Measurements from ENCODE around the gene SPG7.

SPG7 gene

DNA sequence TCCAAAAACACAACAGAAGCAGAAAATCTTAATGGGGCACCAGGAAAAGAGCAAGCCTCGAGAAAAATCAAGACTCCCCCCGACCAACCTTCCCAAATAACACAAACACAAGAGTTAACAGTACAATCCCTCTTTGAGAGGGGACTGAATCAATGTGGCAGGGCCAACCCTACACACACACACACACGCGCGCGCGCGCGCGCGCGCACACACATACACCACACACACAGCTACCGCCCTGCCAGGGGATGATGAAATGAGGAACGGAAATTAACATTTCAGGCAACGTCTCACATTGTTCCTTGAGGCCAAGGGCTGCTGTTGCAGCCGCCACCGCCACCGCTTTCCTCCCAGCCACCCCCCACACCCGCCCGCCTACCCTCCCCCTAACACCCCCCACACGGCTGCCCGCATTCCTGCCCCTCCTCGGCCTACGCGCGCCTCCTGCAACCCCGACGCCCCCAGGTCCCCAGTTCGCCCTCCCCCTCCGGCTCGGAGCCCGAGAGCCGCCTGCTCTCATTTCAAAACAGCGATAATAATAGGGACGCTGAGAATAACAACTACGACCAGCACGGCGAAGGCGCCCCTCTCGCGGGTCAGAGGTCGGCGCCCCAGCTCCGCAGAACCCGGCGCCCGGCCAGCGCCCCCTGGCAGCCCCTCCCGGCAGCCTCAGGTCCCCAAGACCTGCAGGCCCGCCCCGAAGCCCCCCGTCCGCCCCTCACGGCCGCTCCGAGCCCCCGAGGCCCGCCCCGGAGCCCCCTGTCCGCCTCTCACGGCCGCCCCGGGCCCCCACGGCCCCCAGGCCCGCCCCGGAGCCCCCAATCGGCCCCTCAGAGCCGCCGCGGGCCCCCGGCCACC, 18.9 kb upstream of the SPG7 start:
- peak; percentile 13 for DNase-seq

GRCh38 chr16:89489898-89490438, 18.2 kb upstream of the SPG7 start:
- DNase-seq: no peak

DNA sequence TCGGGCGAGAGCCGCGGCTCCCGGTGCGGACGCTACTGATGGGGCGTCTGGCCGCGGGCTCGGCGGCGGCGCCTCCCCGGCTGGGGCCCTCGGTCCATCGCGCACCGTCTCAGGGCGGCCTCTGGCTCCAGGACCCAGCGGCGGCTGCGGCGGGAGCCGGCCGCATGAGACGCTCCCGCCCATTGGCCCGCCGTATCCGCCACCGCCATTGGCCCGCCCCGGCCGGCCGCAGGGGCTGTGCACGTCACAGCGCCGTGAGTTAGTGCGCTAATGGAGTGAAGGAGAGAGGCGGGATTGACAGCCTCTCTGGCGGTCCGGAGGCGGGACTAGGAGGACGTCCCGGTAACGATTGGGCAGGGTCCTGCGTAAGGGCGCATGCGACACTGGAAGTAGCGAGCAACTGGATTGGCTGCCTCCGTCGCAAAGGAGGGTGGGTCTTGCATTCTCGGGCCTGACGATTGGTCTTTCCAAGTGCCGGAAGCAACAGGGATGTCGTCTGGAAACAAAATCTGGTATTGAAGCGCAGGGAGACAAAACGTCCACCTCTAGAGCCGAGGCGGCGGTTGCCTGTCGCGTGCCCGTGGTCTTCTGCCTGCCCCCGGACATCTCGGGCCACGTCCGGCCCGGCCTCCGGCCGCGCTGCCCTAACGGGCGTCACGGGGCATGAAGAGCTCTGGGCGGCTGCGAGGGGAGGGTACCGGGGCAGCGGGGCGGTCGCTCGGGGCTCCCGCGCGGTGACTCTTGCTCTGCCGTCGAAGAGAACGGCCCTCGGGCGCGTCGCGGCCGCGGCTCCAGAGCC, 17.6 kb upstream of the SPG7 start, which contains the start of gene ANKRD11:
ANKRD11 (minus strand) TSS at position 123 of the 799 bp plus-strand sequence. CDS start 173,542 bp downstream, outside the sequence.
- peak; percentile 85 for DNase-seq

GRCh38 chr16:89491238-89491869, 16.8 kb upstream of the SPG7 start:
- no peak for DNase-seq

DNA sequence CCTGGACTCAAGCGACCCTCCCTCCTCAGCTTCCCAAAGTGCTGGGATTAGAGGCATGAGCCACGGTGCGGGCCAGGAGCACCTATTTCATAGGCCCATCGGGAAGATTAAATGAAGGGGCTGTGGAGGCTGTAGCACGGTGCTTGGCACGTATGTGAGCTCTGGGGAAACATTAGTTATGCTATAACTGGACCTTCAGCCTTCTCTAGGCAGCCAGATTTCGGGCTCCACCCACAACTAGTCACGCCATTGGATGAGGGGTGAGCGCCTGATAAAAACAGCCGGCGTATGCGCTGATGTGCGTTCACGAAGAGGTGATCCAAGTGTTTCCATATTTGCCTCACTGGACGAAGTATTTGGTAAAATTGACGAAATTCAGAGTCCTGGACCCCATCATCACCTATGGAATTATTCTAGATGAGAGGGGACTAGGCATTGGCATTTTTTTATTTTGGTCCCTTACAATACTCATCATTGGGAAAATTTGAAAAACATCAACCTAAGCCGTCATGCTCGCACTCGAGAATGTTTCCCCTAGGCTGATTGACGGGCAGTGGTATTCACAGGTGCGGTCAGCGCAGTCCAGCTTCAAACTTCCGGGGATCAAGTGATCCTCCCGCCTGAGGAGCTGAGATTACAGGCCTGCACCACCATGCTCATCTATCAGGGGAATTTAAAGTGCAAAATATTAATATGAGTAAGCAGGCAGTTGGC, 16.1 kb upstream of the SPG7 start:
- no peak for DNase-seq

DNA sequence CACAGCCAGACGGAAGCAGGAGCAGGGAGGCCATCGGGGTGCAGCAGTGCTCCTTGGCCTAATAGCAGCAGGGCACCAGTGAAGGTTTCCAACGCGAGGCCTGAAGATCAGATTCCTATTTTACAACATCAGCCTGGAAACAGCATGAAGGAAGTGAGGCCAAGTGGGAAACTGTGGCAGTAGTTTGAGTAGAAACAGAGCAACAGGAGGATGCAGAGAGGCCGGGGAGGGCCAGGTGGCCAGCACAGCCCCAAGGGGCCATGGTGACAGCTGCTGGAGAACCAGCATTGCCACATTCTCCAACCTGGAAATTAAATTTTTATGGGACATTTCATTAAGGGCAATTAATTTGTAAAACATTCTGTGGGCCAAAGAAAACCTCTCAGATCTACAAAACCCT, 14.4 kb upstream of the SPG7 start:
- DNase-seq: no peak

GRCh38 chr16:89495121-89495520, 13.1 kb upstream of the SPG7 start:
- DNase-seq: no peak

DNA sequence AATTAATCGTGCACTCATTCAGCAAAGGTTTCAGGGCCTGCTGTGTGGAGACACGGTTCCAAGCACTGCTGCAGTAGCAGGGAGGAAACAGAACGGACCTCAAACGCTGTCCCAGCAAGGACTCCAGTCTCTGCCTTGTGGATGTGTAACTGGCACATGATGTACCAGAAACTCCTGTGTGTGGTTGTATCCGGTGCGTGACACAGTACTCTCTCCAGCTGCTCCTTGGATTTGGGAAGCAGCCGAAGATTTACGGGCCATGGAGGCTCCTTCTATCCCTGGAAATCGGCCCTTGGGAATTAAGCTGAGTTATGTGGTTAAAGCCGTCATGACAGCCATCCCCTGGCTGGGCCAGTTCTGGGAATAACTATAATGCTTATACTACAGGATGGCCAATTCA, 9.4 kb upstream of the SPG7 start:
- DNase-seq: no peak

DNA sequence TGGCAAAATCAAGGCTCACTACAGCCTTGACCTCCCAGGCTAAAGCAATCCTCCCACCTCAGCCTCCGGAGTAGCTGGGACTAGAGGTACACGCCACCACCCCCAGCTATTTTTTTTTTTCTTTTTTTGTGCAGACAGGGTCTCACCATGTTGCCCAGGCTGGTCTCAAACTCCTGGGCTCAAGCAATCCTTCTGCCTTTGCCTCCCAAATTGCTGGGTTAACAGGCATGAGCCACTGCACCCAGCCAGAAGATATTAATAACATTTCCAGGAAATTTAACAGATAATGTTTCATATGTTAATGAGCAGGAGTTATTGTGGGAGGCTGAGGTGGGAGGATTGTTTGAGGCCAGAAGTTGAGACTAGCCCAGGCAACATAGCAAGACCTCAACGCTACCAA, 8.4 kb upstream of the SPG7 start:
- DNase-seq: no peak

- DNase-seq: no peak
Measured at GRCh38 chr16:89502081-89502843, 5.9 kb upstream of the SPG7 start.

DNA sequence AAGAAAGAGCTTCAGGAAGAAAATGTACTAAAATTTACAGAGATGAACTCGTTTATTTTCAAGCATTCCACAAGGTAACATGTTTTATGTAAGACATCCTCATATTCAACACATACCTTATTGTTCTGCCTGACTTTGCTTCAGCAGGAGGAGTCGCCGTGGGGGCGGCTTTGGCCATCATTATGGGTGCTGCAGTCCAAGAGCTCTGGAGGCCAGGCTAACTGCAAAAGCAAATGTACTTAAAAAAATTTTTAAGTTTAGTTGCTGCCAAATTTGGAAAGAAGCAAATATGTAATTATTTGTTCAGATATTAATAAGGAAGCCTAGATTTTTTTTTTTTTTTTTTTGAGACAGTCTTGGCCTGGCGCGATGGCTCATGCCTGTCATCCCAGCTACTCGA, 4.1 kb upstream of the SPG7 start:
- DNase-seq: no peak

DNA sequence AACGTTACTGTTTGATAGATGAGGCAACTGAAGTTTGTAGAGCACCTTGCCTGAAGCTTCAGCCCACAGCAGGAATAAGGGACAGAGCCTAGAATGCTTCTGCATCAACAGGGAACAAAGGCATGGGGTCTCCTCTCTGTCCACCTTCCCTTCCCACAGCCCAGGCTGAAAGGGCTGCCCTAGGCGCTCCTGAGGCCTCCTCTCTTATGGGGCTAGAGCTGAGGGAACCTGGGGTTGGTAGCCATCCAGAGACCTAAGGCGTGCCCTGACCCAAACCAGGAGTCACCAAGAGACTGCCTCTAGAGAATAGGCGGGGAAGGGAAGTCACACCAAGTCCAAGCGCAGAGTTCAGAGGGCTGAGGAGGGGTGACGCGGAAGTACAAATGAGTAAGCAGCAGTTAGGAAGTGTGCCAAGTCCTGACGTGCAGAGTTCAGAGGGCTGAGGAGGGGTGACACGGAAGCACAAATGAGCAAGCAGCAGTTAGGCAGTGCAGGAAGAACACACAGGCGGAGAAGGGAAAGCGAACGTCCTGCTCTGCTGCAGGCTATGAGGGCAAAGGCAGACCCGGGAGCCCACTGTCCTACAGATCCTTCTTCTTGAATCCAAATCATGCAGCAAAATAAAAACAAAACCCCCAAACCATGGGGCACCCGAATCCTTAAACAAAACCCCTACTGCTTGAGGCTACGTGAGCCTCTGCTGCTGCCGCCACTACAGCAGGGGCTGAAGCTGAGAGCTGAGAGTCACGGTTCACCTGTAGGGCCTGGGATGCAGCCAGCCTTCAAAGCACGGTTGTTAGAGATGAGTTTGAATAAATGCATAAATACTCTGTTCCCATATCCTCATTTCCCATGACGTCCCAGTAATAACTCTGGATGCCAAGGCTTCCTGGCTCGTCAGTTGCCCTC, 2.7 kb upstream of the SPG7 start:
- DNase-seq: no peak

DNA sequence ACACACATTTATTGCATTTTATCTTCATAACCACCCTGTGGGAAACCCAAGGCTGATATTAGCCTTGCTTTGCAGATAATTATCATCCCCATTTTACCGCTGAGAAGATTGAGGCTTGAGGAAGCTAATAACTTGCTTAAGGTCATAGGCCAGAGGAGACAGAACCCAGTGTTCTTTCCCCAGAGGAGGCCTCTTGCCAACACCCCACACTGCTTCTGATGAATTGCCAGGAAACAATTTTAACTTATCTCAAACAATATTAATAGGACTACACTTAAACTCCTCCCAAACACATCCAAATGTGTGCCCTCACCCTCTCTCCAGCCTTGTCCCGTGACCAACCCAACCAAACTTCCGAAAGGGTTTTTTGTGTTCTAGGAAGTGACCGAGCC, 2.1 kb upstream of the SPG7 start:
- DNase-seq: no peak

DNA sequence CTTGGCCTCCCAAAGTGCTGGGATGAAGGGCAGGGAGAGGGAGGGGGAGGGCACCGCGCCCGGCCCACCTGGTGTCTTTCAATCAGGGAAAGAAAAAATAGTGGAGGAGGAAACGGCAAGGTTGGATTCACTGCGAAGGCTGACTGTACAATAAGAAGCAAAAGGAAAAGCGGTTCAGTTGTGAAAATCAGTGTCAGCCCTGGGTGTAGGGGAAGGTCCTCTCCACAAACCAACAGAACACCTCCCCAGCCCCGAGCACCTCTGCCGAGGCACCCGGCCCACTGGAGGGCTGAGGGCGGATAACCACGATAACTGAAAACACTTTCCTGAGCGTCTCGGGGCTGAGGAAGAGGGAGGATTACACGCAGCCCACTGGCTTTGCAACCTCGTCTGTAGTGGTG, 1.4 kb upstream of the SPG7 start:
- DNase-seq: no peak

- no peak for DNase-seq
Measured at GRCh38 chr16:89507214-89507833, 879 bp upstream of the SPG7 start.

DNA sequence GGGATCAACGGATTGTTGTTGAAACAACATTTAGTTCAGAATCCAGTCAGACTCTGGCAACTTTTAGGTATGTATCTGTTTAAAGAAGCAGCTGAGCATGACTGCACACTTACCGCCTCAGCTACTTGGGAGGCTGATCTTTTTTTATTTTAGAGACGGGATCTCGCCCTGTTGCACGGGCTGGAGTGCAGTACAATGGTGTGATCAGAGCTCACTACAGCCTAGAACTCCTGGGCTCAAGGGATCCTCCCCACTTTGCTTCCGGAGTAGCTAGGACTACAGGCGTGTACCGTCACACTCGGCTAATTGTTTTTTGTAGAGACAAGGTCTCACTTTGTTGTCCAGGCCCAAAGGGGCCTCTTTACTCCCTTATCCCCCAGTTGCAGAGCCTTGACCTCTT, 2.3 kb downstream of the SPG7 start:
- no peak for DNase-seq

GRCh38 chr16:89511374-89511773, 3.2 kb downstream of the SPG7 start:
- DNase-seq: no peak

DNA sequence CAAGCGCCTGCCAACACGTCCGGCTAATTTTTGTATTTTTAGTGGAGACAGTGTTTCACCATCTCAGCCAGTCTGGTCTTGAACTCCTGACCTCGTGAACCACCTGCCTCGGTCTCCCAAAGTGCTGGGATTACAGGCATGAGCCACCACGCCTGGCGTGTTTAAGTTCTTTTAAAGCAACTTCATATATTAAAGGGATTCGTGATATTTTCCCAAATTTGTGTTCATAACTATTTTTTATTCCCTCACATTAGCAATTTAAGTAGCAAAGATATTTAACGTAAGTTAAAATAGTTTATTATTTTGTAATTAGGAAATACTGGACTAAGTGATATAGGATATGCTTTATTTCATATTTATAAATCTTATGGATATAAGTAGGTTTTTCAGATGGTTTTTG, 4.2 kb downstream of the SPG7 start:
- no peak for DNase-seq

DNA sequence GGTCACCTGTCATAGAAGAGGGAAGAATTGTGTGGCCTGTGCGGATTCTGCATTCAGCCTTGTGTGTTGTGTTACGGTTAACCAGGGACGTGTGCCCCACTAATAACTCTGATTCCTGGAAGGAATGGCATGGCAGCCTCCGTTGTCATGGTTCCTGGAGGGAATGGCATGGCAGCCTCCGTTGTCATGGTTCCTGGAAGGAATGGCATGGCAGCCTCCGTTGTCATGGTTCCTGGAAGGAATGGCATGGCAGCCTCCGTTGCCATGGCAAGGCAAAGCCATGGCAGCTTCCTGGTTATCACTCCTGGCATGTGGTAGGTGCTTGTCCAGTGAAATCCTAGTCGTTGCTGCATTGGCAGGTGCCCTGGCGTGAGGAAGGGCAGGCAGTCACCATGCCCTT, 8.9 kb downstream of the SPG7 start:
- no peak for DNase-seq

- no peak for DNase-seq
Measured at GRCh38 chr16:89519881-89520280, 11.7 kb downstream of the SPG7 start.
